ENCODE measurements around the gene PTPRE. TPM values are rescaled to one million over a fixed set of nuclear protein-coding genes. Genes with fewer than 3 reads are reported as not detected.
A peak's percentile ranks its signal among the peaks of the same experiment; 100 is the strongest.

The PTPRE gene
- total and polyA plus RNA-seq, 2 donors: 5.7 to 15.9 TPM

GRCh38 chr10:127889605-127890195 lies 17.2 kb upstream of the PTPRE start:
- no peak overlapping the region for H3K4me3 ChIP-seq (ENCODE audit: low read depth, low read length)
- no peak overlapping the region for H3K27ac ChIP-seq (ENCODE audit: low read depth)
- no peak for DNase-seq (ENCODE audit: extremely low spot score)
- 46% methylated on average over 4 of the region's 4 CpGs for WGBS
- H3K36me3 ChIP-seq (ENCODE audit: insufficient read depth): no peaks in the 10 kb centered on the region
- no peaks in the 10 kb centered on the region for H3K4me1 ChIP-seq (ENCODE audit: insufficient read depth)

- H3K27ac ChIP-seq (ENCODE audit: low read depth): no peak overlapping the region
- 61% methylated on average over 3 of the region's 3 CpGs for WGBS
- no peaks in the 10 kb centered on the region for H3K36me3 ChIP-seq (ENCODE audit: insufficient read depth)
- no peak overlapping the region for H3K4me3 ChIP-seq (ENCODE audit: low read depth, low read length)
- H3K4me1 ChIP-seq (ENCODE audit: insufficient read depth): no peaks in the 10 kb centered on the region
- DNase-seq (ENCODE audit: extremely low spot score): no peak
Measured at GRCh38 chr10:127890216-127890615, 16.7 kb upstream of the PTPRE start.

GRCh38 chr10:127890832-127891334 lies 16.0 kb upstream of the PTPRE start:
- DNase-seq (ENCODE audit: extremely low spot score): no peak
- H3K36me3 ChIP-seq (ENCODE audit: insufficient read depth): no peaks in the 10 kb centered on the region
- H3K4me1 ChIP-seq (ENCODE audit: insufficient read depth): no peaks in the 10 kb centered on the region
- H3K4me3 ChIP-seq (ENCODE audit: low read depth, low read length): no peak overlapping the region
- WGBS: 86% methylated on average over 3 of the region's 3 CpGs
- H3K27ac ChIP-seq (ENCODE audit: low read depth): no peak overlapping the region

GRCh38 chr10:127892743-127893142 lies 14.2 kb upstream of the PTPRE start, which contains the start of gene CLRN3:
TSS of gene CLRN3 (minus strand) at chr10:127892941. CDS start at chr10:127892784, 157 bp downstream.
- no peak within 1 kb of the TSS for H3K27ac ChIP-seq (ENCODE audit: low read depth)
- no peaks in the 10 kb centered on the region for H3K36me3 ChIP-seq (ENCODE audit: insufficient read depth)
- H3K4me3 ChIP-seq (ENCODE audit: low read depth, low read length): no peak within 1 kb of the TSS
- no peak for DNase-seq (ENCODE audit: extremely low spot score)
- no peaks in the 10 kb centered on the region for H3K4me1 ChIP-seq (ENCODE audit: insufficient read depth)

- no peak overlapping the region for H3K27ac ChIP-seq (ENCODE audit: low read depth)
- H3K36me3 ChIP-seq (ENCODE audit: insufficient read depth): no peaks in the 10 kb centered on the region
- no peak overlapping the region for H3K4me3 ChIP-seq (ENCODE audit: low read depth, low read length)
- H3K4me1 ChIP-seq (ENCODE audit: insufficient read depth): no peaks in the 10 kb centered on the region
- 81% methylated on average over 1 of the region's 1 CpG for WGBS
- DNase-seq (ENCODE audit: extremely low spot score): no peak
Measured at GRCh38 chr10:127894146-127894545, 12.8 kb upstream of the PTPRE start.

- Histone ChIP-seq H3K36me3 (ENCODE audit: insufficient read depth) (no peaks in the 10 kb centered on the region), H3K4me3 (ENCODE audit: low read depth, low read length) (no peak overlapping the region), H3K27ac (ENCODE audit: low read depth) (no peak overlapping the region), H3K4me1 (ENCODE audit: insufficient read depth) (no peaks in the 10 kb centered on the region)
- DNase-seq (ENCODE audit: extremely low spot score): no peak
Measured at GRCh38 chr10:127896590-127896989, 10.3 kb upstream of the PTPRE start.

- 81% methylated on average over 2 of the region's 2 CpGs for WGBS
- H3K4me1 ChIP-seq (ENCODE audit: insufficient read depth): no peaks in the 10 kb centered on the region
- DNase-seq (ENCODE audit: extremely low spot score): no peak
- no peak overlapping the region for H3K4me3 ChIP-seq (ENCODE audit: low read depth, low read length)
- no peak overlapping the region for H3K27ac ChIP-seq (ENCODE audit: low read depth)
- H3K36me3 ChIP-seq (ENCODE audit: insufficient read depth): no peaks in the 10 kb centered on the region
Measured at GRCh38 chr10:127897177-127897576, 9.7 kb upstream of the PTPRE start.

- Histone ChIP-seq H3K36me3 (ENCODE audit: insufficient read depth) (no peaks in the 10 kb centered on the region), H3K27ac (ENCODE audit: low read depth) (no peak overlapping the region), H3K4me3 (ENCODE audit: low read depth, low read length) (no peak overlapping the region), H3K4me1 (ENCODE audit: insufficient read depth) (no peaks in the 10 kb centered on the region)
- DNase-seq (ENCODE audit: extremely low spot score): no peak
- 60% methylated on average over 3 of the region's 3 CpGs for WGBS
Measured at GRCh38 chr10:127899766-127900387, 7.0 kb upstream of the PTPRE start.

- Histone ChIP-seq H3K36me3 (ENCODE audit: insufficient read depth) (no peaks in the 10 kb centered on the region), H3K27ac (ENCODE audit: low read depth) (no peak overlapping the region), H3K4me3 (ENCODE audit: low read depth, low read length) (no peak overlapping the region), H3K4me1 (ENCODE audit: insufficient read depth) (no peaks in the 10 kb centered on the region)
- 73% methylated on average over 5 of the region's 5 CpGs for WGBS
- DNase-seq (ENCODE audit: extremely low spot score): no peak
Measured at GRCh38 chr10:127903789-127904188, 3.1 kb upstream of the PTPRE start.

GRCh38 chr10:127904311-127905000 lies 2.4 kb upstream of the PTPRE start:
- Histone ChIP-seq H3K27ac (ENCODE audit: low read depth) (no peak overlapping the region), H3K4me3 (ENCODE audit: low read depth, low read length) (no peak overlapping the region), H3K36me3 (ENCODE audit: insufficient read depth) (no peaks in the 10 kb centered on the region), H3K4me1 (ENCODE audit: insufficient read depth) (no peaks in the 10 kb centered on the region)
- DNase-seq (ENCODE audit: extremely low spot score): no peak
- WGBS: 78% methylated on average over 5 of the region's 5 CpGs

- no peaks in the 10 kb centered on the region for H3K4me1 ChIP-seq (ENCODE audit: insufficient read depth)
- WGBS: 66% methylated on average over 14 of the region's 14 CpGs
- no peak overlapping the region for H3K4me3 ChIP-seq (ENCODE audit: low read depth, low read length)
- H3K27ac ChIP-seq (ENCODE audit: low read depth): no peak overlapping the region
- no peak for DNase-seq (ENCODE audit: extremely low spot score)
- H3K36me3 ChIP-seq (ENCODE audit: insufficient read depth): no peaks in the 10 kb centered on the region
Measured at GRCh38 chr10:127905001-127905847, 1.7 kb upstream of the PTPRE start.

- DNase-seq (ENCODE audit: extremely low spot score): no peak
- Histone ChIP-seq H3K4me3 (ENCODE audit: low read depth, low read length) (no peak overlapping the region), H3K4me1 (ENCODE audit: insufficient read depth) (no peaks in the 10 kb centered on the region), H3K27ac (ENCODE audit: low read depth) (no peak overlapping the region), H3K36me3 (ENCODE audit: insufficient read depth) (no peaks in the 10 kb centered on the region)
- WGBS: 75% methylated on average over 10 of the region's 10 CpGs
Measured at GRCh38 chr10:127905848-127906261, 1.0 kb upstream of the PTPRE start.

GRCh38 chr10:127907411-127908105 lies 655 bp downstream of the PTPRE start:
- 4% methylated on average over 65 of the region's 65 CpGs for WGBS
- Histone ChIP-seq H3K4me3 (ENCODE audit: low read depth, low read length) (peak overlapping the region; percentile 64), H3K4me1 (ENCODE audit: insufficient read depth) (no peaks in the 10 kb centered on the region), H3K27ac (ENCODE audit: low read depth) (peak overlapping the region; percentile 51), H3K36me3 (ENCODE audit: insufficient read depth) (no peaks in the 10 kb centered on the region)
- DNase-seq (ENCODE audit: extremely low spot score): no peak
